Measurements from ENCODE around the gene MGAT5B.
A peak's percentile ranks its signal among the peaks of the same experiment; 100 is the strongest.

Gene MGAT5B

GRCh38 chr17:76986365-76986764 lies 118.2 kb downstream of the MGAT5B start:
- DNase-seq: no peak

GRCh38 chr17:76987486-76988093 lies 119.4 kb downstream of the MGAT5B start:
- no peak for DNase-seq

GRCh38 chr17:76988796-76989195 lies 120.6 kb downstream of the MGAT5B start:
- DNase-seq: no peak

- no peak for DNase-seq
Observed at GRCh38 chr17:76989519-76989918, 121.3 kb downstream of the MGAT5B start.

- DNase-seq: no peak
Observed at GRCh38 chr17:76992891-76993290, 124.7 kb downstream of the MGAT5B start.

- no peak for DNase-seq
Observed at GRCh38 chr17:76993651-76994050, 125.4 kb downstream of the MGAT5B start.

GRCh38 chr17:76994237-76994637 lies 126.0 kb downstream of the MGAT5B start:
- no peak for DNase-seq

GRCh38 chr17:76995387-76996105 lies 127.3 kb downstream of the MGAT5B start:
- DNase-seq: no peak

GRCh38 chr17:76996741-76997694 lies 128.8 kb downstream of the MGAT5B start:
- peak; percentile 21 for DNase-seq

GRCh38 chr17:76997981-76998531 lies 129.9 kb downstream of the MGAT5B start:
- peak; percentile 85 for DNase-seq

GRCh38 chr17:76998839-76999238 lies 130.6 kb downstream of the MGAT5B start:
- no peak for DNase-seq

Data from CD4-positive, alpha-beta T cell treated with Interleukin-17A for 1 hour (primary cell).